MM.1S (cell line): ENCODE results near the gene PARP16.

Source experiments
- EZH2 ChIP-seq: fragments of 300-600 bp; sonication (generic); optimal IDR thresholded peaks from 2 replicates; pipeline ENCODE3; 2017; ENCODE audit warnings: low read depth, mild to moderate bottlenecking, antibody characterized with exemption, low read length, mixed read lengths
- TF ChIP-seq, protein P1 (sequence below): fragments of 300-600 bp; sonication (generic); IDR thresholded peaks from 2 replicates; pipeline ENCODE4 v1.5.1; 2016; ENCODE audit warnings: antibody characterized with exemption, low read length, mixed read lengths

DNA sequence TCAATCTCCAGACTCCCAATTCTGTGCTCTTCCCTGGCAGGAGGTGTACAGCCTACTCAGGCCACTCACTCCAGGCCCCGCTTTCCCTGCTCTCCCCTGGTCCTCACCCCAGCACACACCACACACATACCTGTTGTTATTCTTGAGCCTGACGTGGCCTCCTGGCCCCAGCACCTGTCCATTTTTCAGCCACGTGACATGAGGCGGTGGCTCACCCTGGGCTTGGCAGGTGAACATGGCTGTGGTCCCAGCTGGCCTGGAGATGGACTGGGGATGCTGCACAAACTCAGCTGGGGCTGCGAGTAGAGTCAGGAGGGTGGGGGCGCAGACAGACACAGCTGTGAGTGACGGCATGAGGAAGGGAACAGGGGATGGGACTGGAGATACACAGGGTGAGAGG is 45.1 kb upstream of the PARP16 start:
- TF ChIP-seq, protein P1, sequence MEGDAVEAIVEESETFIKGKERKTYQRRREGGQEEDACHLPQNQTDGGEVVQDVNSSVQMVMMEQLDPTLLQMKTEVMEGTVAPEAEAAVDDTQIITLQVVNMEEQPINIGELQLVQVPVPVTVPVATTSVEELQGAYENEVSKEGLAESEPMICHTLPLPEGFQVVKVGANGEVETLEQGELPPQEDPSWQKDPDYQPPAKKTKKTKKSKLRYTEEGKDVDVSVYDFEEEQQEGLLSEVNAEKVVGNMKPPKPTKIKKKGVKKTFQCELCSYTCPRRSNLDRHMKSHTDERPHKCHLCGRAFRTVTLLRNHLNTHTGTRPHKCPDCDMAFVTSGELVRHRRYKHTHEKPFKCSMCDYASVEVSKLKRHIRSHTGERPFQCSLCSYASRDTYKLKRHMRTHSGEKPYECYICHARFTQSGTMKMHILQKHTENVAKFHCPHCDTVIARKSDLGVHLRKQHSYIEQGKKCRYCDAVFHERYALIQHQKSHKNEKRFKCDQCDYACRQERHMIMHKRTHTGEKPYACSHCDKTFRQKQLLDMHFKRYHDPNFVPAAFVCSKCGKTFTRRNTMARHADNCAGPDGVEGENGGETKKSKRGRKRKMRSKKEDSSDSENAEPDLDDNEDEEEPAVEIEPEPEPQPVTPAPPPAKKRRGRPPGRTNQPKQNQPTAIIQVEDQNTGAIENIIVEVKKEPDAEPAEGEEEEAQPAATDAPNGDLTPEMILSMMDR: no peak
- TF ChIP-seq EZH2: no peak
